ENCODE data around the gene ZC3H7A. TPM values are rescaled to one million over a fixed set of nuclear protein-coding genes. Genes with fewer than 3 reads are reported as not detected.

Gene ZC3H7A
- total and polyA plus RNA-seq, 2 experiments from 2014 or later, result 44.7 to 55.5 TPM

- no peaks in the 10 kb centered on the region for H3K36me3 ChIP-seq
- H3K9me3 ChIP-seq (ENCODE audit: low read depth), result no peaks in the 10 kb centered on the region
- H3K4me1 ChIP-seq (ENCODE audit: low read depth), result no peaks in the 10 kb centered on the region
- peak in 1 of 2 donors; percentile 71 for DNase-seq (ENCODE audit: low read depth in 1 of 2, low spot score in 1 of 2)
- no peaks in the 10 kb centered on the region for H3K27me3 ChIP-seq
- TF ChIP-seq CTCF (IDR thresholded peaks at IDR 0.05; ENCODE audit: low read depth, low read length), result no peak
- no peak overlapping the region for H3K4me3 ChIP-seq
- no peak overlapping the region for H3K27ac ChIP-seq
Observed at GRCh38 chr16:11806721-11807120, 9.7 kb upstream of the ZC3H7A start.

DNA sequence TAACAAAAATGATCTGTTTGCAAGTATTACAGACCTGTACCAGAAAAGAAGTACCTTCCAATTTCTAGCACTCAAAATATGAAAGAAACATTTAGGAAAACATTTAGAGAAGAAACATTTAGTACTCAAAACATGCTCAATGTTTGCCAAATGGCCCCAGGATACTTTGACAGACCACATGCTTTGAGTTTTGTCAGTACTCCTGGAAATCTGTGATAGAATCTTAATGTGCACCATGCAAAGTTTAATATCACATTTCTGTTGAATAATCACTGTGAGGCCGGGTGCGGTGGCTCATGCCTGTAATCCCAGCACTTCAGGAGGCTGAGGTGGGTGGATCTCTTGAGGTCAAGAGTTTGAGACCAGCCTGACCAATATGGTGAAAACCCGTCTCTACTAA, 8.5 kb upstream of the ZC3H7A start:
- Histone ChIP-seq H3K4me3 (no peak overlapping the region), H3K36me3 (no peaks in the 10 kb centered on the region), H3K27me3 (no peaks in the 10 kb centered on the region), H3K4me1 (ENCODE audit: low read depth) (no peaks in the 10 kb centered on the region), H3K9me3 (ENCODE audit: low read depth) (no peaks in the 10 kb centered on the region), H3K27ac (no peak overlapping the region)
- no peak for TF ChIP-seq CTCF (IDR thresholded peaks at IDR 0.05; ENCODE audit: low read depth, low read length)
- no peak for DNase-seq (ENCODE audit: low read depth in 1 of 2, low spot score in 1 of 2)

- TF ChIP-seq CTCF (IDR thresholded peaks at IDR 0.05; ENCODE audit: low read depth, low read length), result no peak
- Histone ChIP-seq H3K9me3 (ENCODE audit: low read depth) (no peaks in the 10 kb centered on the region), H3K27me3 (no peaks in the 10 kb centered on the region), H3K27ac (peak overlapping the region; percentile 21), H3K4me3 (no peak overlapping the region), H3K36me3 (no peaks in the 10 kb centered on the region), H3K4me1 (ENCODE audit: low read depth) (peaks cover 13% of the 10 kb centered on the region)
- DNase-seq (ENCODE audit: low read depth in 1 of 2, low spot score in 1 of 2), result no peak
Observed at GRCh38 chr16:11801481-11802021, 4.5 kb upstream of the ZC3H7A start.

- DNase-seq (ENCODE audit: low read depth in 1 of 2, low spot score in 1 of 2), result no peak
- Histone ChIP-seq H3K4me3 (no peak overlapping the region), H3K27ac (peak overlapping the region; percentile 97), H3K27me3 (no peaks in the 10 kb centered on the region), H3K9me3 (ENCODE audit: low read depth) (no peaks in the 10 kb centered on the region), H3K4me1 (ENCODE audit: low read depth) (peaks cover 13% of the 10 kb centered on the region), H3K36me3 (no peaks in the 10 kb centered on the region)
- TF ChIP-seq CTCF (IDR thresholded peaks at IDR 0.05; ENCODE audit: low read depth, low read length), result no peak
Observed at GRCh38 chr16:11800382-11800718, 3.3 kb upstream of the ZC3H7A start.

GRCh38 chr16:11799509-11800381, 2.7 kb upstream of the ZC3H7A start:
- no peak for TF ChIP-seq CTCF (IDR thresholded peaks at IDR 0.05; ENCODE audit: low read depth, low read length)
- no peaks in the 10 kb centered on the region for H3K9me3 ChIP-seq (ENCODE audit: low read depth)
- no peak for DNase-seq (ENCODE audit: low read depth in 1 of 2, low spot score in 1 of 2)

More at GRCh38 chr16:11799509-11800381, 2.7 kb upstream of the ZC3H7A start:
- H3K36me3 ChIP-seq, result no peaks in the 10 kb centered on the region
- H3K4me3 ChIP-seq, result no peak overlapping the region
- peaks cover 18% of the 10 kb centered on the region for H3K4me1 ChIP-seq (ENCODE audit: low read depth)
- H3K27ac ChIP-seq, result peak overlapping the region; percentile 97
- H3K27me3 ChIP-seq, result no peaks in the 10 kb centered on the region
